Natural killer cell (primary cell): ENCODE measurements around the gene CRYGD. TPM values are rescaled to one million over a fixed set of nuclear protein-coding genes. Genes with fewer than 3 reads are reported as not detected.

Experiments used
- ATAC-seq, 3 donors: fragments of 150-1000 bp in 2 of 3; fragments of 200-7000 bp in 1 of 3; cut with Tn5 transposase; 1 replicate in 1 of 3; 2 replicates in 2 of 3; pipeline ENCODE4 v1.10.0; 2021; ENCODE audit warnings: mild to moderate bottlenecking in 2 of 3, moderate library complexity in 2 of 3
- DNase-seq, 2 donors: peaks; one replicate each; pipeline versions ENCODE4 v3.0.0 to v3.0.0-alpha.2; 2013 to 2021; ENCODE audit warnings: mixed read lengths in 1 of 2
- H3K27ac ChIP-seq: one replicate; pipeline ENCODE4 v1.5.1; 2013; ENCODE audit warnings: mild to moderate bottlenecking, low read length
- H3K27me3 ChIP-seq: one replicate; pipeline ENCODE4 v1.6.1; 2013; ENCODE audit warnings: low read length; ENCODE audit not compliant: control insufficient read depth, insufficient read depth
- H3K36me3 ChIP-seq: one replicate; pipeline ENCODE4 v1.6.1; 2013; ENCODE audit warnings: low read length; ENCODE audit not compliant: control insufficient read depth, insufficient read depth
- H3K4me1 ChIP-seq: one replicate; pipeline ENCODE4 v1.6.1; 2013; ENCODE audit warnings: low read length; ENCODE audit not compliant: control insufficient read depth, insufficient read depth
- H3K4me3 ChIP-seq: one replicate; pipeline ENCODE4 v1.5.1; 2013; ENCODE audit warnings: low read length
- H3K9me3 ChIP-seq: one replicate; pipeline ENCODE4 v1.6.1; 2013; ENCODE audit warnings: low read length; ENCODE audit not compliant: control insufficient read depth, insufficient read depth
- H3K27ac Mint-ChIP-seq, 2 donors: one replicate each; pipeline ENCODE4 v1.8.0; 2022; ENCODE audit warnings: mild to moderate bottlenecking in 2 of 2, mixed read lengths in 2 of 2, moderate library complexity in 1 of 2
- H3K27me3 Mint-ChIP-seq, 2 donors: one replicate each; pipeline ENCODE4 v1.8.0; 2022; ENCODE audit warnings: low read depth in 2 of 2, mixed read lengths in 2 of 2
- H3K36me3 Mint-ChIP-seq: one replicate; pipeline ENCODE4 v1.8.0; 2022; ENCODE audit warnings: mixed read lengths
- H3K4me1 Mint-ChIP-seq, 2 donors: one replicate each; pipeline ENCODE4 v1.8.0; 2022; ENCODE audit warnings: mixed read lengths in 2 of 2
- H3K4me3 Mint-ChIP-seq: one replicate; pipeline ENCODE4 v1.8.0; 2022; ENCODE audit warnings: mild to moderate bottlenecking, moderate library complexity, mixed read lengths
- H3K9me3 Mint-ChIP-seq, 2 donors: one replicate each; pipeline ENCODE4 v1.8.0; 2022; ENCODE audit warnings: mixed read lengths in 2 of 2
- WGBS: methylation state at CpG from one replicate; pipeline ENCODE4 v1.1.7; 2013; ENCODE audit warnings: missing lambda C conversion rate; ENCODE audit not compliant: insufficient coverage; 5-methylcytosine and 5-hydroxymethylcytosine counted together
- intact Hi-C: fragments of 100-400 bp; cut with micrococcal nuclease; formaldehyde crosslinking; loops from one replicate; pipeline ENCODE4 v1.14.2; 2022
- total RNA-seq, 4 donors: library from RNA; stranded (reverse); fragments of 120-200 nt in 1 of 4; gene quantifications; one replicate each; pipeline versions ENCODE4 v1.2.3 to v1.2.4, GENCODE V29; 2013 to 2022
- TF ChIP-seq, protein P1 (sequence below): fragments of 200-600 bp; IDR thresholded peaks from one replicate; pipeline ENCODE4 v1.8.0; 2022; ENCODE audit warnings: antibody characterized with exemption

Gene CRYGD
- total RNA-seq, 3 donors from 2014 or later (not counting 1 experiment from before 2014, with no cell fraction given): not detected

DNA sequence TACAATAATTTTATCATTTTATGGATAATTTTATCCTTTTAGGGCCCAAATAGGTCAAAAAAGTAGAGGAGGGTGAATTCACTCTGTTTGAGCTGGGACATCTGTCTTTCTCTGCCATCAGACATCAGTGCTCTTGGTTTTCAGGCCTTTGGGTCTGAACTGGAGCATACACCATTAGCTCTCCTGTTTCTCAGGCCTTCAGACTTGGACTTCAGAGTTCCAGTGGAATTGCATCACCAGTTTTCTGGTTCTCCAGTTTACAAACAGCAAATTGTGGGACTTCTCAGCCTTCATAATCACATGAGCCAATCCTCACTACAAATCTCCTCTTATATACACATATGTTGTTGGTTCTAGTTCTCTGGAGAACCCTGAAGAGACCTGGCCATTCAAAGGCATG is 33.9 kb downstream of the CRYGD start:
- H3K27ac Mint-ChIP-seq: no peak overlapping the region
- no peaks in the 10 kb centered on the region for H3K4me1 Mint-ChIP-seq
- peaks cover 0 to 5% of the 10 kb centered on the region in 2 donors for H3K27me3 Mint-ChIP-seq
- intact Hi-C loops: no loop called here
- Histone ChIP-seq H3K4me3 (no peak overlapping the region), H3K9me3 (no peaks in the 10 kb centered on the region), H3K36me3 (no peaks in the 10 kb centered on the region), H3K27me3 (no peaks in the 10 kb centered on the region), H3K27ac (no peak overlapping the region), H3K4me1 (no peaks in the 10 kb centered on the region)
- ATAC-seq (no peak), DNase-seq (no peak)
- TF ChIP-seq, protein P1, sequence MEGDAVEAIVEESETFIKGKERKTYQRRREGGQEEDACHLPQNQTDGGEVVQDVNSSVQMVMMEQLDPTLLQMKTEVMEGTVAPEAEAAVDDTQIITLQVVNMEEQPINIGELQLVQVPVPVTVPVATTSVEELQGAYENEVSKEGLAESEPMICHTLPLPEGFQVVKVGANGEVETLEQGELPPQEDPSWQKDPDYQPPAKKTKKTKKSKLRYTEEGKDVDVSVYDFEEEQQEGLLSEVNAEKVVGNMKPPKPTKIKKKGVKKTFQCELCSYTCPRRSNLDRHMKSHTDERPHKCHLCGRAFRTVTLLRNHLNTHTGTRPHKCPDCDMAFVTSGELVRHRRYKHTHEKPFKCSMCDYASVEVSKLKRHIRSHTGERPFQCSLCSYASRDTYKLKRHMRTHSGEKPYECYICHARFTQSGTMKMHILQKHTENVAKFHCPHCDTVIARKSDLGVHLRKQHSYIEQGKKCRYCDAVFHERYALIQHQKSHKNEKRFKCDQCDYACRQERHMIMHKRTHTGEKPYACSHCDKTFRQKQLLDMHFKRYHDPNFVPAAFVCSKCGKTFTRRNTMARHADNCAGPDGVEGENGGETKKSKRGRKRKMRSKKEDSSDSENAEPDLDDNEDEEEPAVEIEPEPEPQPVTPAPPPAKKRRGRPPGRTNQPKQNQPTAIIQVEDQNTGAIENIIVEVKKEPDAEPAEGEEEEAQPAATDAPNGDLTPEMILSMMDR: no peak
- no peaks in the 10 kb centered on the region for H3K36me3 Mint-ChIP-seq
- no peak overlapping the region for H3K4me3 Mint-ChIP-seq
- no peaks in the 10 kb centered on the region for H3K9me3 Mint-ChIP-seq

DNA sequence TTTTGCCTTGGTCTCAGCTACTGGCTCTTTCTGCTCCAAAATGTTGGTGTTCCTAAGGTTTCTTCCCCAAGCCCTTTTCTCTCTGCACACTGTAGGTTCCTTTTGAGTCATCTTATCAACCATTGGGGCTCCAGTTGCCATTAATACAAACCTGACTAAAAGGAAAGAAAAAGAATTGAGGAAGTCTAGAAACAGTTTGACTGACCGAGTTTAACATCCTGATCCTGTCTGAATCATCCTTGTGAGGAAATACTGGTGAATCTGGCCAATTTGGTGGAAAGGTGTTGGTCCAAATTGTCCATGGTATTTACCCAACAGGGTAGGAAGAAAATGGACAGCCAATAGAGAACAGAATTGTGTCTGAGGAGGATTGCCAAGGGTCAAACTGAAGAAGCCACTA is 38.3 kb downstream of the CRYGD start:
- H3K27ac Mint-ChIP-seq: no peak overlapping the region
- H3K4me1 Mint-ChIP-seq: no peaks in the 10 kb centered on the region
- H3K36me3 Mint-ChIP-seq: no peaks in the 10 kb centered on the region
- intact Hi-C loops: no loop called here
- Histone ChIP-seq H3K27ac (no peak overlapping the region), H3K4me1 (no peaks in the 10 kb centered on the region), H3K36me3 (no peaks in the 10 kb centered on the region), H3K9me3 (no peaks in the 10 kb centered on the region), H3K27me3 (no peaks in the 10 kb centered on the region), H3K4me3 (no peak overlapping the region)
- TF ChIP-seq, protein P1: no peak
- peaks cover 17 to 23% of the 10 kb centered on the region in 2 donors for H3K27me3 Mint-ChIP-seq
- WGBS: 16% methylated on average over 1 of the region's 1 CpG
- H3K9me3 Mint-ChIP-seq: no peaks in the 10 kb centered on the region
- H3K4me3 Mint-ChIP-seq: no peak overlapping the region
- ATAC-seq: no peak
- DNase-seq: no peak

DNA sequence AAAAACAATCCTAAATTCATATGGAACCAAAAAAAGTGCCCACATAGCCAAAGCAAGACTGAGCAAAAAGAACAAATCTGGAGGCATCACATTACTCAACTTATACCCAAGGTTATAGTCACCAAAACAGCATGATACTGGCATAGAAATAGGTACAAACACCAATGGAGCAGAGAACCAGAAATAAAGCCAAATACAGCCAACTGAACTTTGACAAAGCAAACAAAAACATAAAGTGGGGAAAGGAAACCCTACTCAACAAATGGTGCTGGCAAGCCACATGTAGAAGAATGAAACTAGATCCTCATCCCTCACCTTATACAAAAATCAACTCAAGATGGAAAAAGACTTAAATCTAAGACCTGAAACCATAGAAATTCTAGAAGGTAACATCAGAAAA is 40.5 kb downstream of the CRYGD start:
- no peak for DNase-seq
- Mint-ChIP-seq H3K9me3 (no peaks in the 10 kb centered on the region), H3K27ac (no peak overlapping the region), H3K27me3 (peaks cover 24 to 34% of the 10 kb centered on the region in 2 donors), H3K36me3 (no peaks in the 10 kb centered on the region), H3K4me1 (no peaks in the 10 kb centered on the region), H3K4me3 (no peak overlapping the region)
- Histone ChIP-seq H3K4me3 (no peak overlapping the region), H3K27ac (no peak overlapping the region), H3K27me3 (no peaks in the 10 kb centered on the region), H3K4me1 (no peaks in the 10 kb centered on the region), H3K36me3 (no peaks in the 10 kb centered on the region), H3K9me3 (no peaks in the 10 kb centered on the region)
- intact Hi-C loops: no loop called here
- no peak for ATAC-seq
- TF ChIP-seq, protein P1: no peak

DNA sequence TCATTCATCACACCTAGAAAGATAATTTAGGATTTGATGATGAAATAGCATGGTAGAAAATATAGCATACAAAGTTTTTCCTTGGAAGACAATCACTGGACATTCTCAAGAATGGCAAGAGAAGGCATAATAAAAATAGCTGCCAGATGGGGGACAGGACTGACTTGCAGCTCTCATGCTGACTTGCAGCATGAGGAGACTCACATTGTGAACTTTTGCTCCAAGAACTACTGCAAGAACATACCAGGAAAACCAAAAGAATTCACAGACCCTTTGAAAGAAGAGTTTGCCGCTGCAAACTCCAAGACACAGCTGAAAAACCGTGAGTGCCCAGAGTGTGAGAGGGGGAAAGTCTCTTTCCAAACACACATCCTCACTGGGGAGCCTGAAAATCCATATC is 47.0 kb downstream of the CRYGD start:
- no peaks in the 10 kb centered on the region for H3K4me1 Mint-ChIP-seq
- no peak overlapping the region for H3K27ac Mint-ChIP-seq
- Histone ChIP-seq H3K4me1 (no peaks in the 10 kb centered on the region), H3K27me3 (no peaks in the 10 kb centered on the region), H3K4me3 (no peak overlapping the region), H3K27ac (no peak overlapping the region), H3K36me3 (no peaks in the 10 kb centered on the region), H3K9me3 (no peaks in the 10 kb centered on the region)
- H3K27me3 Mint-ChIP-seq: peaks cover 11 to 22% of the 10 kb centered on the region in 2 donors
- no peaks in the 10 kb centered on the region for H3K9me3 Mint-ChIP-seq
- H3K4me3 Mint-ChIP-seq: no peak overlapping the region
- no peak for DNase-seq
- no peak for ATAC-seq
- WGBS: no CpG with 5 or more reads among the region's 2 CpGs
- no peaks in the 10 kb centered on the region for H3K36me3 Mint-ChIP-seq
- intact Hi-C loops: no loop called here
- TF ChIP-seq, protein P1: no peak
